Pulmonary artery endothelial cell (primary cell): ENCODE data around the gene RHOG. TPM values are rescaled to one million over a fixed set of nuclear protein-coding genes. Genes with fewer than 3 reads are reported as not detected.

ENCODE experiments used
- DNase-seq: peaks from one replicate; pipeline ENCODE4 v3.0.0-alpha.2; 2011; ENCODE audit warnings: low read depth, low spot score
- total RNA-seq: library from RNA; depleted of rRNA; stranded (reverse); fragments of >200 nt; gene quantifications from 2 replicates; pipeline ENCODE4 v1.2.3, GENCODE V29; 2014

RHOG gene
- total RNA-seq, 1 donor from 2014 or later: 10.9 TPM

DNA sequence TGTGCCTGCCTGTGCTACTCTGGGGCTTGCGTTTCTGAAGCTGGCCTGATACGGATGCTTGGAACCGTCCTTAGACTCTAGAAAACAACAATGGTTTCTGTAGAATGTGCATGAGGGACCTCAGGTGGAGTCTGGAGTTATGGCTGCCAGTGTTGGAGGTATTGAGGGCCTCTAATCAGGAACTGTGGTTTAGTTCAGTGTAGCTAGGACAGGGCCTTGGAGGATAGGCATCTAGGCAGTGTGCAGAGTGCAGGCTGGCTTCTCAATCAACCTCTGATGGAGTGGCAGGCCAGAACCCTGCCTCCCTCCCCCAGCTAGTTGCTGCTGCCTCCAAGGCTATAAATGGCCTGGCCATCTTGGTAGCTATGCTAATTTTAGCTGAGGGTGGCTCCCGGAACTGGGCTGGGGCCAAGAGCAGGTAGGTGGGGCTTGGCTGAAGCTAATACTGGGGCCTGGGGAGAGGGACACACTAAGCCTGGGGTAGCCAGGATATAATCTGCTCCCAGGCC lies 18.7 kb upstream of the RHOG start:
- DNase-seq: no peak

DNA sequence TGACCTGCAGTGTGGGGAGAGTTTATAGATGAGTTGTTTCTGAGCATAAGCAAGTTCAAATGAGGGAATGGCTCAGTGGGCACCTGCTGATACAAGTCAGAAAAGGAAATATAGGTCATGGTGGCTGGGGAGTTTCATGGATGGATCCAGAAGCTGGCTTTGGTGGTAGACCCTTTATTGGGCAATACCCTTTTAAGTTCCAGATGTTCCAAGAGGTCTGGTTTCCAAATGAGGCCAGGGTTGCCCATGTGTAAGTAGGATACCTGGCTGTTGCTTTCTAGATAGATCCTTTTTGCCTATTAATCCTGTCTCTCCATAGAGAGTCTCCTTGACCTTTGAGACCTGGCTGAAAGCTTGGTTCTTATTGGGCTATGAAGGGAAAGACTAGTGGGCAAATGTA lies 16.9 kb upstream of the RHOG start:
- DNase-seq: no peak

DNA sequence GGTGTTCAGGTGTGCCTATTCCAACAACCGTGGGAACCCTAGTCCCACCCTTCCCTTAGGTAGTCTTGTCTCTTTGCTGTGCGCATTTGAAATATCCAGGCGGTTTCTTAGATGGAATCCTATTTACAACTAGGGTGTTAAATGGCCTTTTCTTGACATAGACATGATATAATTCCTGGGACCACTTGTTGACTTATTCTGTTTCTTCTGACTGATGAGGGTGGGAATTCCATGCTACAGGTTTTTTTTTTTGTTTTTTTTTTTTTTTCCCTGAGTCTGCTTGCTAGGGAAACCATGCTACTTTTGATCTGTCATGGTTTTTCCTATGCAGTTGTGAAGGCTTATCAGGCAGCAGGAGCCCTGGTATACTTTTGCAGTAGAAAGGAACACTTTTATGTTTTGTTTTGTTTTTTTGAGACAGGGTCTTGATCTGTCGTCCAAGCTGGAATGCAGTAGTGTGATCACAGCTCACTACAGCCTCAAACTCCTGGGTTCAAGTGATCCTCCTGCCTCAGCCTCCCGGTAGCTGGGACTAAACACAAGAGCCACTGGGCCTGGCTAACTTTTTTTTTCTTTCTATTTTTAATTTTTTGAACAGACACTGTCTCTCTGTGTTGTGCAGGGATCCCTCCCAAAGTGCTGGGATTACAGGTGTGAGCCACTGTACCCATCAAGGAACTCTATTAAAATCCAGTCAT lies 16.2 kb upstream of the RHOG start:
- DNase-seq: no peak

DNA sequence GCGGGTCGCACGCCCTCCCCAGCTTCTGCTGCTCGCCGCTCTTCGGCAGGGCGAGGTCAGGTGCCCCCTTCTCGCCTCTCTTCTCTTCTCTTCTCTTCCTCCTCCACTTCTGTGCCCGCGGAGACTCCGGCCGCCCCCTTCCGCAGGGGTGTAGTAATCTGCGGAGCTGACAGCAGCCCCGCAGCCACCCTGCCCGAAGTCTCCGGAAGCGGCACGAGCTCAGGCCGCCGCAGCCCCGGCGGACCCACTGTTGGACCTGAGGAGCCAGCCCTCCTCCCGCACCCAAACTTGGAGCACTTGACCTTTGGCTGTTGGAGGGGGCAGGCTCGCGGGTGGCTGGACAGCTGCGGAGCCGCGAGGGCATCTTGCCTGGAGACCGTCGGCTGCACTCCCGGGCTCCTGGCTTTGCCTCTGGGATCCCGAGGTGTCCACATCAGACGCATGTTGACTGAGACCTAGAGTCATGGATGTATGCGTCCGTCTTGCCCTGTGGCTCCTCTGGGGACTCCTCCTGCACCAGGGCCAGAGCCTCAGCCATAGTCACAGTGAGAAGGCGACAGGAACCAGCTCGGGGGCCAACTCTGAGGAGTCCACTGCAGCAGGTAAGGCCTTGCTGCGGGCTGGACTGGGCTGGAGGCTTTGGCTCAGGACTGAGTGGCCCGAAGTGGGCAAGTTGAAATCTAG lies 15.2 kb upstream of the RHOG start:
- DNase-seq: no peak

DNA sequence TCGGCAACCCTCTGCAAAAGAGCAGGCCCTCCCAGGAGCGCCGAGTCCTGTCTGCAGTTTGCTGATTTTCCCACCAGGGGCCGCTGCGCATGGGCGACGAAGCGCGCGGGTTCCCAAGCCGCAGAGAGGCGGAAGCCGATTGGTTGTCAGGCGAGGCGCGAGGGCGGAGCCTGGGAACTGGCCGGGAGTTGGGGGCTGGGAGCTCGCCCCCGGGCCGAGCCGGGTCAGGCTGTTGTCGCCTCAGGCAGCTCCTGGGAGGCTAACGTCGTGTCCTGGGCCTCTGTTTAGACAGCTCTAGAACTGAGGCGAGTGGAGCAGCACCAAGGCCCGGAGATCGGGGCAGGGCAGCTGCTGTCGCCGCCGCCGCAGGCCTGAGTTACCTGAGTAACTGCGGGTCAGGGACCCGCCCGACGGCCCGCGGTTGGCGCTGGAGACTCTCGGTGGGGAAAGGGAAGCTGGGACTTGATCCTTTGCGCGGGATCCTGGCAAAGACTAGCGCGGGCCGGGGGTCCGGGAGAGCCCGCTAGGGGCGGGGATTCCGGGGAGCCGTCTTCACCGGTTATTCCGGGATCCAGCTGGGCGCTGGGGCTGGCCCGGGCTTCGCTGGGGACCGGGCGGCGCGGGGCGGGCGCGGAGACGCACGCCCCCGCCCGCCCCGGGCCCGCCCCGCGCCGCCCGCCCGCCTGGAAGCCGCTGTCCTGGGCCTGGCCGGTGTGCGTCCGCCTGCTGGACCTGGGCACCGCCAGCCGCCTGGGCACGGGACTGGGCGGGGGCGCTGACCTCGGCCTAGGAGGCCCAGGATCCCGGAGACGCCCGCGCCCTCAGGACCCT lies 14.4 kb upstream of the RHOG start, which contains the start of gene STIM1:
STIM1 (plus strand) TSS at position 688 of the 831 bp plus-strand sequence. CDS start 607 bp downstream, outside the sequence.
- peak; percentile 75 for DNase-seq

DNA sequence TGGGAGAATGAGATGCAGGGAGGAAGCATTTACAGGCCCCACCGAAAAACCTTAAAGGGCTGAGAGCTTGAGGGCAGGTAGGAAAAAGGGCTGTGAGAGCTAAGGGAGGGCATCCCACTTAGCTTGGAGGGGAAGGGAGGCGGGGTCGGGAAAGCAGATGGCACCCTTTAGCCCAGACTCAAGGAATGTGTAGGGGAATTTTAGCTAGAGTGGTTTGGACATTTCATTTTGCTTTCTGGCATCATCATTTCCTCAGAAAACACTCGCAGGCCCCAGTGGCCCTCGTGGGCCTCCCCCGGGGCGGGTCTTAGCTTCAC lies 13.9 kb upstream of the RHOG start:
- no peak for DNase-seq

DNA sequence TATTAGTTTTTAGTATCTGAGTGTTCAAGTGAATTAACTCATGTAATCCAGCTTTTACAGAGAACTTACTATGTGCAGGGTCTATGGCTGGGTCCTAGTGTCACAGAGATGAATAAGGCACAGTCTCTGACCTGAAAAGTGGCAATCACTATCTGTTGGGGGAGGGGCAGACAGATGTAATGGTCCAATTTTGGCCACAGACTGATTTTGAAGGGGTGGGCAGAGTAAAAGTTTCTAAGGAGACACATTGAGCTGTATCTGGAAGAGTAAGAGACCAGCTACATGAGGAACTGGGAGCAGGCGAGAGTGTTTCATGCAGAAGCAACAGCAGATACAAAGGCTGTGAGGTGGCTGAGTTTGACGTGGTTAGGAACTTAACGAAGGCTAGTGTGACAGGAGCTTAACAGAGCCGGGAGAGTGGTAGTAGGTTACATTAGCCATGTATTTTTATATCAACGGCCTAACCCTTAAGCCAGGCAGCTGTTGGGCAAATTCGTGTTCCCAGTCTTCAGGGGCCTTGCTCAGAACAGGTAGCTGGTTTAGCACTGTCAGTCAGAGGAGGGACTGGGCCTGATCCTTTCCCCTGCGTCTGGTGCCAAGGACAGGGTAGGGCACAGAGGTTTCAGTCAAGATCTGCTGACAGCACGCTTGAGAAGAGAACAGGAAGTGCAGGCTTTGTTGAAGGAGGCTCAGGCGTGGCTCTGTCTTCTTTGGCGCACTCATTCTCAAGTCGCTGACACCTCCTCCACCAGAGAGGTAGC lies 13.3 kb upstream of the RHOG start:
- no peak for DNase-seq

DNA sequence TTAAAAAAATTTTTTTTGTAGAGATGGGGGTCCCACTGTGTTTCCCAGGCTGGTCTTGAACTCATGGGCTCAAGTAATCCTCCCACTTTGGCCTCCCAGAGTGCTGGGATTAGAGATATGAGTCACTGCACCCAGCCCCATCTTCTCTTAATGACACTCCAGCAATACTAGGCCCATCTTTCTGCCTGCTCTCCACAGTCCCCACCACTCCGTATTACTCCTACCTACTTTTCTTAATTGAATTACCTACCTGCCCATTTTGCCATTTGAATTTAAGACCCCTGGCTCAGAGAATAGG lies 12.7 kb upstream of the RHOG start:
- DNase-seq: no peak

DNA sequence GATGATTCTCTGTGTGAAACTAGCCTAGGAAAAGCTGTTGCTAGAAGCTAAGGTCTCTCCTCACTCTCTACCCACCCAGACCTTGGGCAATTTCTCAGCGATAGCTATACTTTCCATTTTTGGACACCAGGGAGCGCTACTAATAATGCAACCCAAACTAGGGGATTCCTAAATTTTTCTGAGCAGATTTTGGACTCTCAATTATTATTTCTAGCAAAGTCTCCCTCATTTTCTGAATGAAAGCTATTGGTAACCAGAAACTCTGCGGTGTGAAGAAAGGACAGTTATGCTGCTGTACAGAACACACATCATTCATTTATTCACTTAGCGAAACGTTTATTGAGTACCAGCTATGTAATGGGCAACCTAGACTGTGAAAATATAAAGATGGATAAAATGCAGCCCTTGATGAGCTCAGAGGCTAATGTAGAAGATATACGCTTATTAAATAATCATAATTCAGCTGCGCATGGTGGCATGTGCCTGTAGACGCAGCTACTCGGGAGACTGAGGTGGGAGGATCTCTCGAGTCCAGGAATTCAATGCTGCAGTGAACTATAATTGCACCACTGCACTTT lies 8.6 kb upstream of the RHOG start:
- no peak for DNase-seq

DNA sequence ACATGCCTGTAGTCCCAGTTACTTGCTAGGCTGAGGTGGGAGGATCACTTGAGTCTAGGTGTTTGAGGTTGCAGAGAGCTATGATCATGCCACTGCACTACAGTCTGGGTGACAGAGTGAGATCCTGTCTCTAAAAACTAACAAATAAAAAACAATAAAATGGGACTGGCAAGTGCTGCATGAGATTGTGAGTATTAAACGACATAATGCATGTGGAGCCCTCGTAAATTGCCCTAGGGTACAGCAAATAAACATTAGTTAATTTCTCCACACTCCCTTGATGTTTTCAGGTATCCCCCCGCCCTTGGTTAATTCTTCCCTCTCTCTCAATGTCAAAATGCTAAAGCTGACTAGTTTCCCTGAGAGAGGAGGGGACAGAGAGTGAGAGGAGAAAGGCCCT lies 4.9 kb upstream of the RHOG start:
- DNase-seq: no peak

DNA sequence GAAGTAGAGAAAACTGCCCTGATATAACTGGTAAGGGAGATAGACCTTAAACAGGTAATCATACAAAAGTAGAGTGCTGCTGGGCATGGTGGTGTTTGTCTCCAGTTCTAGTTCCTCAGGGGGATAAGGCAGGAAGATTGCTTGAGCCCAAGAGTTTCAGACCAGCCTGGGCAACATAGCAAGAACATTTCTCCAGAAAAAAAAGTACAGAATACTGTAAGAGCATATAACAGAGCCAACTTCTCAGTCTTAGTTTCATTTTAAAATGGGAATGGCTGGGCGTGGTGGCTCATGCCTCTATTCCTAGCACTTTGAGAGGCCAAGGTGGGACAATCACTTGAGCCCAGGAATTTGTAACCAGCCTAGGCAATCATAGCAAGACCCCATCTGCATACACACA lies 4.5 kb upstream of the RHOG start:
- no peak for DNase-seq

DNA sequence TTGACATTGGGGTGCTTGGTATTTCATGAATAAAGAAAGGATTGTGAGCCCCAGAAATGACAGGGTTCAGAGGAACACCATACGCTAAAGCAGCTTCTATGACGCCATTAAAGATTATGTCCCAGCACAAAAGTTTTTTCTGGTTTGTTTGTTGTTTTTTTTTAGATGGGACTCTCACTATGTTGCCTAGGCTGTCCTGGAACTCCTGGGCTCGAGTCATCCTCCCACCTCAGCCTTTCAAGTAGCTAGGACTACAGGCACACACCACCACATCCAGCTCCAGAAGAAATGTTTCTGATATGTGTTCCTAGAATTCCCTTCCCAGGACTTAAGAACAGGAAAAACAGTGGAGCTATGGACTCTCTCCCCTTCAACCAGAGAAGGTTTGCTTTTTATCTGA lies 2.6 kb upstream of the RHOG start:
- no peak for DNase-seq

DNA sequence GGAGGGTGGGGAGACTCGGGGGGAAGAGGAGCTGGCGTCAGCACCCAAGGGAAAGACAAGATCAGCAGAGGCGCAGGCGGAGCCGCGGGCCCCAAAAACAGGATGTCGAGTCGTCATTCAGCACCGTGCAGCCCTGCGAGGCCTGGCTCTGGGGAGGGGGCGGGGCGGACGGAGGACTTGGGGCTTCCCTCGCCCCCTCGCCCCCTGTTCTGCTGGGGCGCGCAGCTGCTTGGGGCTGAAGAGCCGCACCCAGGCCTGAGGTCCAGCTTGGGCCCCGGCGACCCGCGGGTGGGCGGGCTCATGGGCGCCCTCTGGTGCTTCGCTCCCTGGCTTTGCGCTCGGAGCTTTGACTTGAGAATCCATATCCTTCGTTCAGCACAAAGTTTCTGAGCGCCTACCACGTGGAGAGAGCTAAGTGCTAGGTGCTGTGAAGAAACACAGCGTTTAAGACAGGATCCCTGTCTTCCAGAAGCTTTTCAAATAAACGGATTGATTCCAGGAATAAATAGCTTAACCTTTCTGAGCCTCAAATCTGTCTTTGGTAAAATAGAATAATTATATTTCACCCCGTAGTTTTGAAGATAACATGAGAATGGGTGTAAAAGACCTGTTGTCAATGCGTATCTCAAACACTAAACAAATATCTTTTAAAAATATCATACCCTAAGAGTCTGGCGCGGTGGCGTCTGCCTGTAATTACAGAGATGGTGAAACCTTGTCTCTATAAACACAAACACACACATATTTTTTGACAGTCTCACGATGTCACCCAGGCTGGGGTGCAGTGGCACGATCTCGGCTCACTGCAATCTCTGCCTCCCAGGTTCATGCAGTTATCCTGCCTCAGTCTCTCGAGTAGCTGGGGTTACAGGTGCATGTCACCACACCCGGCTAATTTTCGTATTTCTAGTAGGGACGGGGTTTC lies 929 bp upstream of the RHOG start:
- DNase-seq: peak; percentile 61

DNA sequence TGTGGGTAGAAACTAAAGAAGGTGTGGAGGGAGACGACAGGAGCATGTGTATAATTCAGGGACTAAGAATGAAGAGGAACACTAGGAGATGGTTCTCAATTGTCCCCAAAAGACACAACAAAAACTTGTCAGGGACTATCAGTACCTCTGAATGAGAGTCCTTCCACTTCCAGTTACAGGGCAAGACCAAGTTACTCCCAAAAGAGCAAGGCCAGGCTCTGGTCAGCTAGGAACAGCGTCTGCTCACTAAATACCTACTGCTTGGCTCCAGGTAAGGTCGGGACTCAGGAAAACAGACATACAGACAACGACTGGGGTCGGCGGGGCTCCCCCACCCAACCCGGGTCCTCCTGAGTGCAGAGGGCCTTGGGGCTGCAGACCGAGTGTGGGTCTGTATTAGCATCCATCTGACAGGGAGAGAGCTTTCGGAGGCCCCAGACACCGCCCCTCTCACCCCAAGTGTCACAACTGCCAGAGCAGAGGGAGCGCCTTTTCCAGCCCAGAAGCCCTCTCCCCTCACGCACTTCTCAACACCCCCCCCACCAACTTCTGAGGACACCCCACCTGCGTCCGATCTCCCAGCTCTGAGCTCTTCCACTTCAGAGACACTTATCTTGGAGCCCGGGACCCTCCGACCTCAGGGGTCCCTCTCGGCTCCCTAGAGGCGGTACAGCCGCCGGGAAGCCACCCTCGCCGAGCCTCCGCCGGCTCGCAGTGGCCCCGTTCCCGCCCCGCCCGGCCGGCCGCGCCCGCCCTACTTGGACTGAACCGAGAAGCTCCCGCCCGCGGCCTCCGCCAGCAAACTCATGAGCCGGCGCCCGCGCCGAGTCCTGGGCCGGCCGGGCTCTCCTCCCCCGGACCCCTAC lies 522 bp downstream of the RHOG start:
- DNase-seq: no peak

DNA sequence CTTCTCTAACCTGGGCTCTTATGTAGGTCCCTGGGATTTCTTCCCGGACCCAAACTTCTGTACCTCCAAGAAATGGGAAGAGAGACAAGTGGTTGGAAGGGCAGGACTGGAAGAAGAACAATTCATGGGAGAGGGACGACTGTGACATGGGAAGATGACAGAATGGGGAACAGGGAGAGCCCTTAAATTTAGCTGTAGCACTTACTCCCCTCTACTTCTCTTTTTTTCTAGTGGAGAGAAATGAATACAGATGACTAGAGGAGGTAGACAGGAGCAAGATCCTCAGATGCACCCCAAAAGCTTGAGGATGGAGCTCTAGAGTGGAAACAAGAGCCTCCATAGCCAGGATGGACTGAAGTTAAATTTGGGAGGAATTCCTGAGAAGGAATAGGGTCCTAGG lies 2.3 kb downstream of the RHOG start:
- no peak for DNase-seq

DNA sequence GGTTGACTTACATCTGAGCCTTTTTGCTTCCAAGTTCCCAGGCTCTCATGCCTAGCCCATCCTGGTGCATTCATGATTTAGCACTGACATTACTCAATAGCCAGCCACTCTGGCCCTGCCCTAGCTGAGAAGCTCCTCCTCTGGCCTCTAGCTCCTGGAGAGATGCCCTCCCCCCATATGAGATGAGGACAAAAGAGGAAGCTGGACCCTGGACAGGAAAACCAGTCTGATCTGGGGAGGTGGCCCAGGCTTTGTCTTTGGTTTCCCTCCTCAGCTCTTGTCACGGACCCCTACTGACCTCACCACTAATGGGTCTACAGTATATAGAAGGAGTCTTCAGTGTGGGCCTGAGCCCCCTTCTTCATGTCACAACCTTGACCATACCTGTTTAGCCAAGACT lies 3.0 kb downstream of the RHOG start:
- DNase-seq: no peak

DNA sequence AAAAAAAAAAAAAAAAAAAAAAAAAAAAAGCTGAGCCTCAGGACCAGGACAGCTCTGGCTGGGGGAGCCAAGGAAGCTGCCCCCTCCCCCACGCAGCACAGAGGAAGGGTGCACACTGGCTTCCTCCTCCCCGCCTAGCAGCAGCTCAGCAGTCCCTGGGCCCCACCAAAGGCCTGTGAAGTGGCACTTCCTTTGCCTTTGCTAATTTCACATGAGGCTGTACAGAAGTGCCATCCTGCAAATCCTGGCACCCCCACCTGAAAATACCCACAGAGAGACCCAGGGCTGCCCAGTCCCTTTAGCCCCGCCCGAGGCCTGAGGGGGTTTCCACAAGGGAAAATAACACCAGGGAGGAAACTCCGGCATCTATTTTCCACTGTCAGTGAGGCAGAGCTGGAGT lies 3.9 kb downstream of the RHOG start:
- no peak for DNase-seq

DNA sequence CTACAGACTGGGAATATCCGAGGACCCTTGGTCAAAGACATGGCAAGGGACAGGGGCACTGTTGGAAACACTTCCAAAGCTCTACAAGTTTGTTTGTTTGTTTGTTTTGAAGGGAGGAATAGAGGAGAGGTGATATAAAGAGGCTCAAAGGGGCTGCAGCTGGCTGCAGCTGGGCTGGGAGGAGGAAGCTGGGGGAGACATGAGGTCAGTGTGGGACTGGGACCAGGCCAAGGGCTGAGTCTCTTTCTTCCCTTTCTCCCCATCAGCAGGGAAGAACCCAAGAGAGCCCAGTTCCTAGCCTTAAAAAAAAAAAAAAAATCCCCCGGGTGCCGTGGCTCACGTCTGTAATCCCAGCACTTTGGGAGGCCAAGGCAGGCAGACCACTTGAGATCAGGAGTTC lies 5.0 kb downstream of the RHOG start:
- DNase-seq: no peak
